H1 (cell line): ENCODE data around the gene TMEM161B. TPM values are rescaled to one million over a fixed set of nuclear protein-coding genes. Genes with fewer than 3 reads are reported as not detected.

Experiments used
- CTCF ChIA-PET: fragments of 300-600 bp; sonication (Branson Sonifier 250); formaldehyde crosslinking; loops from one replicate; lab custom pipeline; 2021; ENCODE audit not compliant: partially characterized antibody; lab: Charles Lee
- POLR2A ChIA-PET: fragments of 300-600 bp; sonication (Branson Sonifier 250); formaldehyde crosslinking; loops from one replicate; lab custom pipeline; 2021; ENCODE audit warnings: inconsistent platforms; ENCODE audit not compliant: partially characterized antibody; lab: Charles Lee
- DNase-seq, 2 experiments: peaks; one replicate each; pipeline versions ENCODE4 v3.0.0 to v3.0.0-alpha.2; 2010 to 2022; ENCODE audit warnings: low spot score in 2 of 2, low read depth in 1 of 2, mixed read lengths in 1 of 2
- FAIRE-seq: peaks from 2 replicates; lab custom pipeline; 2011; peaks lifted over from hg19 to GRCh38; lab: Jason Lieb, UNC
- H2AFZ ChIP-seq: 2 replicates; pipeline ENCODE4 v1.8.1; 2012; ENCODE audit warnings: low read length, inconsistent platforms
- H2AK5ac ChIP-seq: 2 replicates; pipeline ENCODE4 v1.6.1; 2013; ENCODE audit warnings: low read depth, low read length
- H2BK120ac ChIP-seq: replicated peaks from 2 replicates; pipeline ENCODE3; 2013; ENCODE audit warnings: low read depth, low read length, inconsistent platforms
- H2BK12ac ChIP-seq: 2 replicates; pipeline ENCODE4 v1.6.1; 2013; ENCODE audit warnings: low read depth, low read length
- H2BK15ac ChIP-seq: 2 replicates; pipeline ENCODE4 v1.6.1; 2013; ENCODE audit warnings: low read length
- H2BK20ac ChIP-seq: 2 replicates; pipeline ENCODE4 v1.6.1; 2013; ENCODE audit warnings: low read length
- H2BK5ac ChIP-seq: 2 replicates; pipeline ENCODE4 v1.6.1; 2013; ENCODE audit warnings: low read depth, low read length
- H3K14ac ChIP-seq: 2 replicates; pipeline ENCODE4 v1.6.1; 2013; ENCODE audit warnings: inconsistent platforms; ENCODE audit not compliant: insufficient read length
- H3K18ac ChIP-seq: 2 replicates; pipeline ENCODE4 v1.6.1; 2013; ENCODE audit warnings: low read length; ENCODE audit errors: extremely low read depth
- H3K23ac ChIP-seq: 2 replicates; pipeline ENCODE4 v1.6.1; 2013; ENCODE audit warnings: inconsistent platforms; ENCODE audit not compliant: insufficient read length
- H3K23me2 ChIP-seq: 2 replicates; pipeline ENCODE4 v1.6.1; 2013; ENCODE audit warnings: low read depth, low read length
- H3K27ac ChIP-seq: 2 replicates; pipeline ENCODE4 v1.6.1; 2011; ENCODE audit warnings: low read depth, low read length, inconsistent platforms
- H3K27me3 ChIP-seq, 4 experiments: replicated peaks in 1 of 4; 1 replicate in 1 of 4; 2 replicates in 3 of 4; pipeline versions ENCODE4 v1.6.1 to v1.8.1; 2011 to 2013; ENCODE audit warnings: low read length in 3 of 4, mild to moderate bottlenecking in 3 of 4, inconsistent platforms in 2 of 4, mixed read lengths in 2 of 4, moderate library complexity in 1 of 4; ENCODE audit not compliant: control insufficient read depth in 3 of 4, insufficient read depth in 3 of 4; ENCODE audit errors: extremely low read depth in 1 of 4
- H3K36me3 ChIP-seq, 4 experiments: 2 replicates each; pipeline versions ENCODE4 v1.6.1 to v1.8.1; 2011 to 2013; ENCODE audit warnings: mild to moderate bottlenecking in 4 of 4, low read length in 3 of 4, moderate library complexity in 2 of 4, control low read depth in 1 of 4, inconsistent platforms in 1 of 4; ENCODE audit not compliant: insufficient read depth in 4 of 4, control insufficient read depth in 2 of 4
- H3K4ac ChIP-seq: replicated peaks from 2 replicates; pipeline ENCODE3; 2013; ENCODE audit warnings: low read length, low read depth, mixed read lengths, inconsistent platforms; ENCODE audit not compliant: insufficient read length
- H3K4me1 ChIP-seq, 4 experiments: replicated peaks in 1 of 4; 1 replicate in 1 of 4; 2 replicates in 3 of 4; pipeline versions ENCODE4 v1.6.1 to v1.8.1; 2011 to 2013; ENCODE audit warnings: low read length in 3 of 4, inconsistent platforms in 2 of 4, mixed read lengths in 1 of 4; ENCODE audit not compliant: insufficient read depth in 4 of 4, control insufficient read depth in 3 of 4
- H3K4me2 ChIP-seq, 2 experiments: 2 replicates each; pipeline versions ENCODE4 v1.6.1 to v1.8.1; 2011 to 2013; ENCODE audit warnings: low read depth in 2 of 2, low read length in 2 of 2, control low read depth in 1 of 2, inconsistent platforms in 1 of 2, mild to moderate bottlenecking in 1 of 2; ENCODE audit not compliant: insufficient read depth in 1 of 2
- H3K4me3 ChIP-seq, 4 experiments: fragments of 200-600, 300-600 bp in 1 of 4; sonication (generic), shearing (Covaris generic), sonication (Bioruptor Twin) in 1 of 4; 2 replicates each; pipeline versions ENCODE4 v1.5.1 to v1.8.1; 2011 to 2016; ENCODE audit warnings: low read length in 4 of 4, low read depth in 3 of 4, control low read depth in 2 of 4, inconsistent platforms in 2 of 4, mild to moderate bottlenecking in 2 of 4, mixed read lengths in 1 of 4, moderate library complexity in 1 of 4; ENCODE audit not compliant: insufficient read depth in 2 of 4; ENCODE audit errors: extremely low read depth in 1 of 4
- H3K56ac ChIP-seq: replicated peaks from 2 replicates; pipeline ENCODE3; 2013; ENCODE audit warnings: low read depth, mild to moderate bottlenecking, mixed read lengths, low read length, inconsistent platforms; ENCODE audit not compliant: insufficient read length
- H3K79me1 ChIP-seq: 2 replicates; pipeline ENCODE4 v1.6.1; 2013; ENCODE audit warnings: low read depth, low read length, control low read depth
- H3K79me2 ChIP-seq, 2 experiments: 2 replicates each; pipeline versions ENCODE4 v1.6.1 to v1.8.1; 2012 to 2013; ENCODE audit warnings: low read length in 2 of 2, mild to moderate bottlenecking in 2 of 2, inconsistent platforms in 1 of 2; ENCODE audit not compliant: insufficient read depth in 2 of 2, control insufficient read depth in 1 of 2
- H3K9ac ChIP-seq, 4 experiments: replicated peaks in 1 of 4; 1 replicate in 1 of 4; 2 replicates in 3 of 4; pipeline versions ENCODE4 v1.6.1 to v1.8.1; 2011 to 2013; ENCODE audit warnings: low read depth in 3 of 4, low read length in 3 of 4, control low read depth in 2 of 4, mild to moderate bottlenecking in 2 of 4, moderate library complexity in 2 of 4, inconsistent platforms in 1 of 4; ENCODE audit errors: extremely low read depth in 1 of 4
- H3K9me3 ChIP-seq, 2 experiments: 2 replicates each; pipeline versions ENCODE4 v1.6.1 to v1.8.1; 2012 to 2013; ENCODE audit warnings: mild to moderate bottlenecking in 2 of 2, moderate library complexity in 2 of 2, control low read depth in 1 of 2, inconsistent platforms in 1 of 2, low read depth in 1 of 2, low read length in 1 of 2, mixed read lengths in 1 of 2; ENCODE audit not compliant: insufficient read depth in 2 of 2
- H4K20me1 ChIP-seq, 2 experiments: replicated peaks in 1 of 2; 2 replicates each; pipeline versions ENCODE3 to v1.8.1; 2011 to 2013; ENCODE audit warnings: inconsistent platforms in 2 of 2, low read length in 2 of 2, mild to moderate bottlenecking in 1 of 2; ENCODE audit not compliant: insufficient read depth in 2 of 2, control insufficient read depth in 1 of 2
- H4K5ac ChIP-seq: 2 replicates; pipeline ENCODE4 v1.6.1; 2013; ENCODE audit warnings: low read length, low read depth, mixed read lengths, inconsistent platforms; ENCODE audit not compliant: insufficient read length
- H4K8ac ChIP-seq: 2 replicates; pipeline ENCODE4 v1.8.0; 2013; ENCODE audit warnings: mild to moderate bottlenecking, moderate library complexity, low read length, inconsistent platforms; ENCODE audit not compliant: insufficient read depth; ENCODE audit errors: extremely low read depth
- H4K91ac ChIP-seq: replicated peaks from 2 replicates; pipeline ENCODE3; 2013; ENCODE audit warnings: low read length, mixed read lengths, inconsistent platforms; ENCODE audit not compliant: insufficient read length
- ATF2 ChIP-seq: IDR thresholded peaks from 2 replicates; pipeline ENCODE4 v1.6.1; 2012; ENCODE audit warnings: low read length, inconsistent platforms
- CBX5 ChIP-seq: fragments of 300-800, 300-1000 bp; sonication (generic); IDR thresholded peaks from 2 replicates; pipeline ENCODE4 v1.7.1; 2016; ENCODE audit warnings: antibody characterized with exemption, low read length, low read depth
- EZH2 ChIP-seq: fragments of 200-600 bp; sonication (generic); IDR thresholded peaks from 2 replicates; pipeline ENCODE4 v1.7.1; 2012; ENCODE audit warnings: low read depth, mild to moderate bottlenecking, moderate library complexity, low read length, inconsistent platforms; ENCODE audit not compliant: severe bottlenecking
- FOSL1 ChIP-seq: IDR thresholded peaks from 2 replicates; pipeline ENCODE4 v1.6.1; 2011; ENCODE audit warnings: mild to moderate bottlenecking, low read depth, low read length, moderate library complexity; ENCODE audit not compliant: insufficient read depth
- HDAC2 ChIP-seq, 2 experiments: fragments of 300-600 bp in 1 of 2; sonication (generic) in 1 of 2; IDR thresholded peaks; 2 replicates each; pipeline ENCODE4 v1.6.1; 2011 to 2012; ENCODE audit warnings: low read depth in 2 of 2, low read length in 2 of 2, mild to moderate bottlenecking in 2 of 2, moderate library complexity in 2 of 2, borderline replicate concordance in 1 of 2, inconsistent platforms in 1 of 2
- RBBP5 ChIP-seq: IDR thresholded peaks from 2 replicates; pipeline ENCODE4 v1.7.1; 2012; ENCODE audit warnings: low read depth, mild to moderate bottlenecking, inconsistent platforms, low read length, moderate library complexity, borderline replicate concordance
- RXRA ChIP-seq: IDR thresholded peaks from 2 replicates; pipeline ENCODE4 v1.6.1; 2011; ENCODE audit warnings: low read depth, mild to moderate bottlenecking, low read length, moderate library complexity; ENCODE audit not compliant: insufficient read depth
- SIRT6 ChIP-seq: IDR thresholded peaks from one replicate; pipeline ENCODE4 v1.7.1; 2012; ENCODE audit warnings: low read length, inconsistent platforms
- YY1 ChIP-seq: IDR thresholded peaks from 2 replicates; pipeline ENCODE4 v1.6.1; 2011; ENCODE audit warnings: low read depth, mild to moderate bottlenecking, low read length
- WGBS, 2 experiments: shearing (Covaris generic) in 1 of 2; methylation state at CpG; one replicate each; pipeline versions ENCODE4 v1.1.6 to v1.1.7; 2013 to 2015; ENCODE audit warnings: low lambda C conversion rate in 2 of 2, mixed read lengths in 2 of 2, inconsistent platforms in 1 of 2, low coverage in 1 of 2, missing lambda C conversion rate in 1 of 2; ENCODE audit not compliant: insufficient replicate concordance in 2 of 2, insufficient coverage in 1 of 2, insufficient read length in 1 of 2; ENCODE audit errors: extremely low coverage in 1 of 2, missing lambda C conversion rate in 1 of 2; 5-methylcytosine and 5-hydroxymethylcytosine counted together
- polyA plus RNA-seq, 7 experiments: library from polyadenylated mRNA; depleted of rRNA in 3 of 7; stranded (reverse) in 5 of 7; unstranded in 2 of 7; fragments of >200 nt in 5 of 7; fragments of 200-250 nt in 2 of 7; gene quantifications; 1 replicate in 5 of 7; 2 replicates in 1 of 7; 4 replicates in 1 of 7; pipeline versions ENCODE4 v1.2.1 to v1.2.3, GENCODE V29; 2011 to 2013; ENCODE audit warnings: missing spikeins in 2 of 7, mixed read lengths in 2 of 7
- total RNA-seq: library from RNA; stranded (reverse); fragmentation: NEBNext Ultra II Directional; extraction: Animal tissue kit (Norgen Biotek cat#: 25700); gene quantifications from 2 replicates; pipeline ENCODE4 v1.2.1, GENCODE V29; 2021

Gene TMEM161B
- total and polyA plus RNA-seq, 2 of the 8 experiments (the other 6 are each of a cell fraction or from before 2014, with no cell fraction given): 7.4 to 13.8 TPM

- DNase-seq (no peak), FAIRE-seq (no peak)
- peak overlapping the region; percentile 78 to 100 (median 87) for H3K4me3 ChIP-seq
- H3K4me1 ChIP-seq: peaks cover 0 to 6% (median 4%) of the 10 kb centered on the region in 4 experiments; a peak in 4 of 7 replicates
- H2AK5ac ChIP-seq: no peak overlapping the region
- H3K4me2 ChIP-seq: peak overlapping the region; percentile 71 to 93
- no peak overlapping the region for H3K56ac ChIP-seq
- peaks cover 8 to 10% of the 10 kb centered on the region in 2 experiments; a peak in 3 of 4 replicates for H3K9me3 ChIP-seq
- H3K23ac ChIP-seq: no peak overlapping the region
- peak overlapping the region; percentile 0; the same call in 1 of the 2 replicates for H4K8ac ChIP-seq
- H3K23me2 ChIP-seq: peaks cover 9% of the 10 kb centered on the region
- peaks cover 2% of the 10 kb centered on the region; the same call in 1 of the 2 replicates for H3K79me1 ChIP-seq
- peak overlapping the region in 3 of 4 experiments; percentile 9 to 78 (median 75); a peak in 3 of 7 replicates for H3K9ac ChIP-seq
- no peak overlapping the region for H2BK12ac ChIP-seq
- H3K27ac ChIP-seq: no peak overlapping the region
- peaks cover 5 to 69% of the 10 kb centered on the region in 2 experiments; a peak in 3 of 4 replicates for H3K79me2 ChIP-seq
- WGBS, 2 experiments: 11% methylated on average over 15 of the region's 16 CpGs; no CpG with 5 or more reads in 1 of the 2 experiments
- H3K36me3 ChIP-seq: peaks cover 0 to 31% (median 16%) of the 10 kb centered on the region in 4 experiments; a peak in 5 of 8 replicates
- H2BK20ac ChIP-seq: no peak overlapping the region
- peak overlapping the region; percentile 47; the same call in 1 of the 2 replicates for H2BK15ac ChIP-seq
- no peak overlapping the region for H3K14ac ChIP-seq
- ChIA-PET CTCF (no interaction called here), POLR2A (interaction anchor here (2.8 kb wide), 1 partner anchor 10 kb away, joined by 20 read pairs; no protein-coding TSS in a partner anchor)
- H4K5ac ChIP-seq: peak overlapping the region; percentile 25
- H3K27me3 ChIP-seq: no peaks in the 10 kb centered on the region
- peak overlapping the region; percentile 29 for H4K91ac ChIP-seq
- no peak overlapping the region for H3K4ac ChIP-seq
- H2BK5ac ChIP-seq: peak overlapping the region; percentile 76
- no peak overlapping the region for H2BK120ac ChIP-seq
- peak overlapping the region; percentile 84 for H3K18ac ChIP-seq
- H2AFZ ChIP-seq: 0 out of 2 replicates have a peak overlapping the region, but pooled peaks have one; percentile 67
- no peaks in the 10 kb centered on the region for H4K20me1 ChIP-seq
- TF ChIP-seq HDAC2 (IDR thresholded peaks at IDR 0.05; ENCODE audit: borderline replicate concordance in 1 of 2, low read depth in 2 of 2, low read length in 2 of 2) (no peak), RBBP5 (no peak), RXRA (no peak), FOSL1 (no peak), CBX5 (no peak), EZH2 (no peak), ATF2 (no peak), SIRT6 (no peak), YY1 (no peak)
Observed at GRCh38 chr5:88269222-88269771, 652 bp upstream of the TMEM161B start.
